Posterior cingulate gyrus (tissue), 11 donors: Measurements from ENCODE around the gene MAPK8IP3.

Experiments
- DNase-seq, 10 donors: peaks; one replicate each; pipeline versions ENCODE4 v3.0.0 to v3.0.0-alpha.2; 2020 to 2021; ENCODE audit warnings: mixed read lengths in 3 of 10
- intact Hi-C: fragments of 100-400 bp; cut with DNase I; formaldehyde crosslinking; loops from one replicate; pipeline ENCODE4 v1.15.1; 2023

MAPK8IP3 gene

DNA sequence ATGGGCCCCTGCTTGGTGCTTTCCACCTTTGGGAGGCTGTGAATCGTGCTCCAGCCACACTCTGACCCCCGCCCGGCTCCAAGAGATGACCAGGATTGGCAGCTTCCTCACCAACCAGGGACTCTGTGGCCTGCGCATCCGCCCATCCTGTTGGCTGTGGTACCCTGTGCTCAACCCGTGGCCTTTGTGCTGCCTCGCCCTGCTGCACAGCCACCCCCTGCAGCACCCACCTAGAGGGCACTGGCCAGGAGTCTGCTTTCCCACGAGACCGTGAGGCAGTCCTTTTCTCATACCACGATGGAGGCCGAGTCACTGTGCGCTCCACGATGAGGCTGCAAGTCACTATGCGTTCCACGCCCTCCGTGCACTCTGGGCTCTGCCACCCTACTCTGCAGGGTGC, 46.0 kb downstream of the MAPK8IP3 start:
- intact Hi-C loops = no loop called here
- DNase-seq = no peak

DNA sequence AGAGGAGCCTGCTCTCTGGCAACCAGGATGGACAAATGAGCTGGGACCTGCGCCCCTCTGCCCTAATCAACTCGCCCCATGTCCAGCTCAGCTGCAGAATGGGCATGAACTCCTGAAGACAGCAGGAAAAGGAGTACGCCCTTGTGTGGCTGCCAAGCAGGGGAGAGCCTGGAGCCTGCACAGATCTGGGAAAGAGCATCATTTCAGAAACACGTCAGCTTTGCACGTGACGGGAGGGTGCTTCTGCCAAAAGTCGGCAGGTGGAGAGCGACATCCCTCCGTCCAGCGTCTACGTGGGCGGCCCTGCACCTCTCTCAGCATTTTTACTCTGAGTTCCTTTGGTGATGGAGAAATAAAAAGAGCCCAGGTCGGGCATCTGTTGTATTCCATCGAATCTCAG, 46.9 kb downstream of the MAPK8IP3 start:
- peak in 2 of 10 donors; percentile 30 to 84 for DNase-seq
- intact Hi-C loops = no loop called here

DNA sequence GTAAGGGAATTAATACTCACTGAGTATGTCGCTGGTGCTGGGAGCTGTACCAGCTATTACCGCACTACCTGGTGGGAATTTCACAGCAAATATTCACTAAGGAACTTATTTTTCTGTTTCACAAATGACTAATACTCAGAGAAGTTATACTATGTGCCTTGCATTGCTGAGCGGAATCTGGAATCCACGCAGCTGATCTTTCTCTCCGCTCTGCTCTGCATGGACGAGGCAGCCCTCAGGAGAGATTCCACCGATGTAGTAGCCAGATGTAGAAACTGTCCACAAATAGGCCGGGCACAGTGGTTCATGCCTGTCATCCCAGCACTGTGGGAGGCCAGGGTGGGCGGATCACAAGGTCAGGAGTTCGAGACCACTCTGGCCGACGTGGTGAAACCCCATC, 48.2 kb downstream of the MAPK8IP3 start:
- intact Hi-C loops = no loop called here
- DNase-seq = no peak

DNA sequence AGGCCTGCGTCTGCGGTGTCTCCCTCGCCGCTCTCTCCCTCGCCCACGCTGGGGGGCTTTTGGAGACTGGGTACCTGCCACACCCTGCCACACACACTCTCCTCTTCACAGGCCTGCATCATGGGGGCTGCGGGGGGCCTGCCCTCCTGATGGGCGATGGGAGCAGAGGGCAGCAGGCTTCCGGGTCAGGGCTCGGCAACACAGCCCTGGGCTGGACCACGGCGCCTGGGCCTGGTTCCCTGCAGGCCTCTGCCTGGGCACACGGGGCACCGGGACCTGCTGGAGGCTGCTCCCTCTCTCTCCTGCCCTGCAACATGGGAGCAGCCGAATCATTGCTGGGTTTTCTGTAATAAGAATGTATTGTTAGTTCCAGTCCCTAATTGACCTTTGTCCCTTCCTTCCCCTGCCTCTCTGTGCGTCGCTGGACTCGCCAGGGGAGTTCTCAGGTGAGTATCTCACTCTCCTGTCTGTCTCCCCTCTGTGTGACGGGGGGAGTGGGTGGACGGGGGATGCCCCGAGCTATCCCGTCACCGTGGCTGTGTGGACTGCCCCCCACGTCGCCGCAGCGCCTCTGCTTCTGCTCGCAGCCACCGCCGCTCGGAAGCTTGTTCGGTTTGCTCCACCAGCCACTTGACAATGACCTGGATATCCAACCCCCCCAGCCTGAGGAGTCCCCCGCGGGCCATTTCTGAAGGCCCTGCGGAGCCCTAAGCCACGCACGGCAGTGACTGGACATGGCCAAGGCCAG, 51.9 kb downstream of the MAPK8IP3 start:
- no peak for DNase-seq
- intact Hi-C loops = no loop called here

GRCh38 chr16:1758923-1759322, 52.9 kb downstream of the MAPK8IP3 start:
- no peak for DNase-seq
- intact Hi-C loops = no loop called here

- intact Hi-C loops = no loop called here
- DNase-seq = peak in 1 of 10 donors; percentile 79
Measured at GRCh38 chr16:1759511-1759910, 53.5 kb downstream of the MAPK8IP3 start.

- DNase-seq = no peak
- intact Hi-C loops = no loop called here
Measured at GRCh38 chr16:1760911-1761310, 54.9 kb downstream of the MAPK8IP3 start.

DNA sequence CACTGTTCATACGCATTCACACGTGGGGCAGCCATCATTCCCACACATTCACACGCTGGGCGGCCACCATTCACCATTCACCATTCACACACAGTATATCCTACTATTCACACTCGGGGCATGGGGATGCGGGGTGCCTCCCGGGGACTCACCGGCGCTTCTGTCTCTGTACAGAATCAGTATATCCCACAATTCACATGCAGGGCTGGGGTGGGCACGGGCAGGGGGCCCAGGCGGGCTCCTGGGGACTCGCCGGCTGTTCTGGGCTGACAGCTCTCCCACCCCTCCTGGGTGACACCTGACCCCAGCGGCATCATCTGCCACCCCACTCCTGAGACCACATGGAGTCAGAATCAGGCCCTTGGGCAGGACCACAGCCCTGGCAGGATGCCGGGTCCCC, 55.8 kb downstream of the MAPK8IP3 start:
- intact Hi-C loops = no loop called here
- no peak for DNase-seq

DNA sequence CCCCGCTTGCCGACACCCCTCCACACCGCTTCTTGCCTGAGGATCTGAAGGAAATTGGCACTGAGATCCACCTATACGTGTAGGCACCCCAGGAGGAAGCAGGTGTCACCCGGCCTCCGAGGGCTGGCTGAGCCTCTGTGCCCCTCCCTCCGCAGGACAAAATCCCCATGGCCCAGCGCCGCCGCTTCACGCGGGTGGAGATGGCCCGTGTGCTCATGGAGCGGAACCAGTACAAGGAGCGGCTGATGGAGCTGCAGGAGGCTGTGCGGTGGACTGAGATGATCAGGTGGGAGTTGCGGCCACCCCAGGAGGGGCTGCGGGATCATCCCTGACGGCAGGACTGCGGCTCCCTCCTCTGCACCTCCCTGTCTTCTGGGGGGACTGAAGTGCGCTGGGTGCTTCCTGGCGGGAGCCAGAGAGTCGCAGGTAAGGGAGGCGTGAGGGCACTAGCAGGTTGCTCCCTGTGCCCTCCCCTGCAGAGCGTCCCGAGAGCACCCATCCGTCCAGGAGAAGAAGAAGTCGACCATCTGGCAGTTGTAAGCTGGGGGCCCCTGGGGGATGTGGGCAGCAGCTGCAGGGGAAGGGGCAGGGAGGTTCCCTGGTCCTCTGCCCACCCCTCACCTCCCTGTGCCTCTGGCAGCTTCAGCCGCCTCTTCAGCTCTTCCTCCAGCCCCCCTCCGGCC, 56.3 kb downstream of the MAPK8IP3 start:
- DNase-seq = no peak
- intact Hi-C loops = no loop called here

DNA sequence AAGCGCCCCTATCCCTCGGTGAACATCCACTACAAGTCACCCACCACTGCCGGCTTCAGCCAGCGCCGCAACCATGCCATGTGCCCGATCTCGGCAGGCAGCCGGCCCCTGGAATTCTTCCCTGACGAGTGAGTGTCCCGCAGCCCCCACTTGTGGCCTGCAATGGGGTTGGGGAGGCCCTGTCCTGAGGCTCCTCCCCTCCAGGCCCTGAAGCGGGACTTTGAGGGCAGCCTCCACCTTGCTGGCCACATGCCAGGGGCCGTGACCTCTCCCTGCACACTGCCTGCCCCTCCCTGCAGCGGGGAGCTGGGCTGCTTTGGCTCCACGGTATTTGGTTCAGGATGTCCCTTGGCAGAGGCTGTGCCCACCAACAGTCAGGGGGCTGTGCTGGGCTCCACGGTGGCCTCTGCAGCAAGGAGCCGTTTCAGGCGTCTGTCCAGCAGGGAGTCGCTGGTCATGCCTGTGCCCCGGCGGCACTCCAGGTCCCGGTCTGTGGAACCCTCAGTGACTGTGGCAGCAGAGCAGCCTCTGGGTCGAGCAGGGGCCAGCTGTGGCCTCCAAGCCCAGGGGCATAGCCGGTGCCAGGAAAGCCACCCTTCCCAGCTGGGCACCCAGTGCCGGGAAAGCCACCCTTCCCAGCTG, 57.0 kb downstream of the MAPK8IP3 start:
- intact Hi-C loops = no loop called here
- no peak for DNase-seq

- intact Hi-C loops = no loop called here
- peak in 3 of 10 donors; percentile 44 to 86 (median 55) for DNase-seq
Measured at GRCh38 chr16:1763521-1764511, 57.8 kb downstream of the MAPK8IP3 start.

DNA sequence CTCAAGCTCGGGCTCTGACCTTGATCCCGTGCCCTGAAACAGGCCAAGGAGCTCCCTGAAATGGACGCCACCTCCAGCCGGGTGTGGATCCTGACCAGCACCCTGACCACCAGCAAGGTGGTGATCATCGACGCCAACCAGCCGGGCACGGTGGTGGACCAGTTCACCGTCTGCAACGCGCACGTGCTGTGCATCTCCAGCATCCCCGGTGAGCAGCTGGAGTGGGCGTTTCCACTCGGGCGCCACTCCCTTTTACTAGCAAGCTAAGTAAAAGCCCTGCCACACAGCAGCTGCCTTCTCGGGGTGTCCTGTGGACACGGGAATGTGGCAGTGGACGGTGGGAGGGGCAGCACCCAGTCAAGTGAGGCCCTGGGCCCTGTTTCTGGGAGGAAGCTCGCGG, 59.0 kb downstream of the MAPK8IP3 start:
- DNase-seq = no peak
- intact Hi-C loops = no loop called here

DNA sequence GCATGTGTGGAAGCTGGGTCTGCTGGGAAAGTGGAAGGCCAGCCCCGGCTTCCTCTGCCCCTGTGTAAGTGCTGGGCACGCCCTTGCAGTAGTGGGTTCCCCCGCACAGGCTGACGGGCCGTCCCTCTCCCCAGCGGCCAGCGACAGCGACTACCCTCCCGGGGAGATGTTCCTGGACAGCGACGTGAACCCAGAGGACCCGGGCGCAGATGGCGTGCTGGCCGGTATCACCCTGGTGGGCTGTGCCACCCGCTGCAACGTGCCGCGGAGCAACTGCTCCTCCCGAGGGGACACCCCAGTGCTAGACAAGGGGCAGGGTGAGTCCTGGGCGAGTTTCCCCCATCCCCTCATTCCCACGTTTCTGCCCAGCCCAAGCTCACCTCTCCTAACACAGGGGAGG, 59.8 kb downstream of the MAPK8IP3 start:
- no peak for DNase-seq
- intact Hi-C loops = no loop called here

DNA sequence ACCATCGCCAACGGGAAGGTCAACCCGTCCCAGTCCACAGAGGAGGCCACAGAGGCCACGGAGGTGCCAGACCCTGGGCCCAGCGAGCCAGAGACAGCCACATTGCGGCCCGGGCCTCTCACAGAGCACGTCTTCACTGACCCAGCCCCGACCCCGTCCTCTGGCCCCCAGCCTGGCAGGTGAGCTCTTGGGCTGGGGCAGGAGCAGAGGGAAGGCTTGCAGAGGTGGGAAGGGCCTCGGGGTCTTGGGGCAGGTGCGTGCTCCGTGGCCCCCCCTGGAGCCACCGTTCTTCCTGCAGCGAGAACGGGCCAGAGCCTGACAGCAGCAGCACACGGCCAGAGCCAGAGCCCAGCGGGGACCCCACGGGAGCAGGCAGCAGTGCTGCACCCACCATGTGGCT, 60.2 kb downstream of the MAPK8IP3 start:
- intact Hi-C loops = no loop called here
- DNase-seq = no peak

GRCh38 chr16:1766701-1767100, 60.7 kb downstream of the MAPK8IP3 start:
- intact Hi-C loops = no loop called here
- no peak for DNase-seq

GRCh38 chr16:1767116-1767994, 61.4 kb downstream of the MAPK8IP3 start:
- intact Hi-C loops = no loop called here
- DNase-seq = no peak

- intact Hi-C loops = no loop called here
Measured at GRCh38 chr16:1768061-1768766, 62.2 kb downstream of the MAPK8IP3 start.

GRCh38 chr16:1768767-1769401, 62.9 kb downstream of the MAPK8IP3 start:
- DNase-seq = no peak

More at GRCh38 chr16:1768061-1768766, 62.2 kb downstream of the MAPK8IP3 start:
- DNase-seq = no peak

More at GRCh38 chr16:1768767-1769401, 62.9 kb downstream of the MAPK8IP3 start:
- intact Hi-C loops = no loop called here
